A549 treated with CpdA at 1 μM for 4 hours (cell line): ENCODE measurements around the gene SF3B5. TPM values are rescaled to one million over a fixed set of nuclear protein-coding genes. Genes with fewer than 3 reads are reported as not detected.

Source experiments
- total RNA-seq: library from RNA; stranded (reverse); fragments of 200-300 nt; extraction: Qiagen RNA extraction; gene quantifications from 5 replicates; pipeline ENCODE4 v1.2.3, GENCODE V29; 2022; ENCODE audit warnings: low read depth

The SF3B5 gene
- total RNA-seq, result 172 to 233 TPM (median 212 TPM) in 5 replicates

GRCh38 chr6:144095134-144096002 lies at the start of gene SF3B5:
SF3B5 (minus strand) TSS chr6:144095573; CDS start chr6:144095497, 76 bp downstream.

Other genes starting within 250 kb of the SF3B5 start
- gene ZC2HC1B, start 231.1 kb downstream of the SF3B5 start, total RNA-seq, result not detected in 5 replicates
- 7.1 to 10.1 TPM (median 9.4 TPM) in 5 replicates for gene PLAGL1, start 87.3 kb downstream of the SF3B5 start, total RNA-seq
- 1.8 to 2.2 TPM (median 2.0 TPM) in 5 replicates for gene STX11, start 54.9 kb upstream of the SF3B5 start, total RNA-seq
- 8.4 to 17.2 TPM (median 10.2 TPM) in 5 replicates for gene UTRN, start 189.8 kb upstream of the SF3B5 start, total RNA-seq